ENCODE results near the gene STXBP5. TPM values are rescaled to one million over a fixed set of nuclear protein-coding genes. Genes with fewer than 3 reads are reported as not detected.

Gene STXBP5
- total RNA-seq, 1 experiment from 2014 or later: 30.5 TPM

DNA sequence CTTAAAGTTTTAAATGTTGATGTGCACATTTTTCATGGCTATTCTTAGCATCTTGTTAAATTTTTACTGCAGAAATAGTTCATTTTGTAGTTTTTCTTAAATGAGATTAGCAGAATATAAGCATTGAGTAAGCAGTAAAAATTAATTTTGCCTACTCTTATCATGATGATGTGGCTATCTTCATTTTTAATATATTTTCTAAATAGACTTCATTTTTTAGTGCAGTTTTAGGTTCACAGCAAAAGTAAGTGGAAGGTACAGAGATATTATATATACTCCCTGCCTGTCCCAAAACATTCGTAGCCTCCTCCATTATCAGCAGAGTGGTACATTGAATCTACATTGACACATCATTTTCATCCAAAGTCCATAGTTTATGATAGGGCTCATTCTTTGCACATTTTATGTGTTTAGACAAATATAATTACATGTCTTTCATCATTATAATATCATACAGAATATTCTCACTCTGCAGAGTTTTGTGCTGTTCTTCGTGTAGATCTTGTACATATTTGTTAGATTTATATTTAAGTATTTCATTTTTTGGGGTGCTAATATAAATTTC lies 13.7 kb downstream of the STXBP5 start:
- H3K27me3 ChIP-seq (ENCODE audit: low read length): no peaks in the 10 kb centered on the region
- no peak overlapping the region for H3K4me2 ChIP-seq (ENCODE audit: low read depth, low read length, poor library complexity, severe bottlenecking)
- H3K4me1 ChIP-seq (ENCODE audit: low read length): no peaks in the 10 kb centered on the region
- H3K36me3 ChIP-seq (ENCODE audit: insufficient read depth, low read length): peaks cover 32% of the 10 kb centered on the region; the same call in 1 of the 2 replicates
- no peak for DNase-seq
- H2AFZ ChIP-seq (ENCODE audit: low read length): no peak overlapping the region
- H3K27ac ChIP-seq (ENCODE audit: low read length): no peak overlapping the region
- H3K9me2 ChIP-seq (replicated peaks; ENCODE audit: insufficient read depth, low read length): no peaks in the 10 kb centered on the region; the same call in 1 of the 2 replicates
- H4K20me1 ChIP-seq (ENCODE audit: insufficient read depth, low read depth, low read length): no peaks in the 10 kb centered on the region
- H3K4me3 ChIP-seq (ENCODE audit: low read length): no peak overlapping the region
- no peaks in the 10 kb centered on the region for H3K9me3 ChIP-seq (ENCODE audit: low read length)
- no peak overlapping the region for H3K9ac ChIP-seq (ENCODE audit: low read length)
- peaks cover 95% of the 10 kb centered on the region for H3K79me2 ChIP-seq (ENCODE audit: low read length)

DNA sequence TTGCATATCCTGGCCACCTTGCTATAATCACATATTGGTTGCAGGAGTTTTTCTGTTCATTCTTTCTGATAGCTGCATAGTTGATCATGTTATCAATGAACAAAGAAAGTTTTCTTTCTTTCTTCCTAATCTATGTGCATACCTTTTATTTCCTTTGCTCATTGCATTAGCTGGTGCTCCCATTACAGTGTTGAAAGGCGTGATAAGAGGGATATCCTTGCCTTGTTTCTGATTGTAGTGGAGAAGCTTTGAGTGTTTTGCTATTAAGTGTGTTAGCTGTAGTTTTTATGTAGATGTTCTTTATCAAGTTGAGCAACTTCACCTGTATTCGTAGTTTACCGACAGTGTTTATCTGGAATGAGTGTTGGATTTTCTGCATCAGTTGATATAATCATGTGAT lies 14.6 kb downstream of the STXBP5 start:
- no peak for DNase-seq
- Histone ChIP-seq H3K4me3 (ENCODE audit: low read length) (no peak overlapping the region), H3K9me2 (replicated peaks; ENCODE audit: insufficient read depth, low read length) (no peaks in the 10 kb centered on the region; the same call in 1 of the 2 replicates), H3K4me2 (ENCODE audit: low read depth, low read length, poor library complexity, severe bottlenecking) (no peak overlapping the region), H3K9me3 (ENCODE audit: low read length) (no peaks in the 10 kb centered on the region), H3K4me1 (ENCODE audit: low read length) (no peaks in the 10 kb centered on the region), H3K27me3 (ENCODE audit: low read length) (no peaks in the 10 kb centered on the region), H3K27ac (ENCODE audit: low read length) (no peak overlapping the region), H3K36me3 (ENCODE audit: insufficient read depth, low read length) (peaks cover 37% of the 10 kb centered on the region; the same call in 1 of the 2 replicates), H2AFZ (ENCODE audit: low read length) (no peak overlapping the region), H3K79me2 (ENCODE audit: low read length) (peaks cover 96% of the 10 kb centered on the region), H4K20me1 (ENCODE audit: insufficient read depth, low read depth, low read length) (no peaks in the 10 kb centered on the region), H3K9ac (ENCODE audit: low read length) (no peak overlapping the region)

- H3K79me2 ChIP-seq (ENCODE audit: low read length): peaks cover 93% of the 10 kb centered on the region
- no peaks in the 10 kb centered on the region; the same call in 1 of the 2 replicates for H3K9me2 ChIP-seq (replicated peaks; ENCODE audit: insufficient read depth, low read length)
- DNase-seq: no peak
- no peak overlapping the region for H3K4me3 ChIP-seq (ENCODE audit: low read length)
- H3K4me1 ChIP-seq (ENCODE audit: low read length): no peaks in the 10 kb centered on the region
- H3K27ac ChIP-seq (ENCODE audit: low read length): no peak overlapping the region
- no peak overlapping the region for H3K9ac ChIP-seq (ENCODE audit: low read length)
- H3K27me3 ChIP-seq (ENCODE audit: low read length): no peaks in the 10 kb centered on the region
- no peak overlapping the region for H2AFZ ChIP-seq (ENCODE audit: low read length)
- no peaks in the 10 kb centered on the region for H4K20me1 ChIP-seq (ENCODE audit: insufficient read depth, low read depth, low read length)
- H3K4me2 ChIP-seq (ENCODE audit: low read depth, low read length, poor library complexity, severe bottlenecking): no peak overlapping the region
- peaks cover 38% of the 10 kb centered on the region; the same call in 1 of the 2 replicates for H3K36me3 ChIP-seq (ENCODE audit: insufficient read depth, low read length)
- no peaks in the 10 kb centered on the region for H3K9me3 ChIP-seq (ENCODE audit: low read length)
Measured at GRCh38 chr6:147219463-147219862, 15.2 kb downstream of the STXBP5 start.

GRCh38 chr6:147220345-147220744 lies 16.1 kb downstream of the STXBP5 start:
- no peak for DNase-seq
- H3K4me3 ChIP-seq (ENCODE audit: low read length): no peak overlapping the region
- H3K79me2 ChIP-seq (ENCODE audit: low read length): peaks cover 89% of the 10 kb centered on the region
- H3K9me3 ChIP-seq (ENCODE audit: low read length): no peaks in the 10 kb centered on the region
- peaks cover 35% of the 10 kb centered on the region; the same call in 1 of the 2 replicates for H3K36me3 ChIP-seq (ENCODE audit: insufficient read depth, low read length)
- H4K20me1 ChIP-seq (ENCODE audit: insufficient read depth, low read depth, low read length): no peaks in the 10 kb centered on the region
- H3K27me3 ChIP-seq (ENCODE audit: low read length): no peaks in the 10 kb centered on the region
- H3K4me2 ChIP-seq (ENCODE audit: low read depth, low read length, poor library complexity, severe bottlenecking): no peak overlapping the region
- H3K9me2 ChIP-seq (replicated peaks; ENCODE audit: insufficient read depth, low read length): no peaks in the 10 kb centered on the region
- no peaks in the 10 kb centered on the region for H3K4me1 ChIP-seq (ENCODE audit: low read length)
- H3K27ac ChIP-seq (ENCODE audit: low read length): no peak overlapping the region
- H3K9ac ChIP-seq (ENCODE audit: low read length): no peak overlapping the region
- no peak overlapping the region for H2AFZ ChIP-seq (ENCODE audit: low read length)

DNA sequence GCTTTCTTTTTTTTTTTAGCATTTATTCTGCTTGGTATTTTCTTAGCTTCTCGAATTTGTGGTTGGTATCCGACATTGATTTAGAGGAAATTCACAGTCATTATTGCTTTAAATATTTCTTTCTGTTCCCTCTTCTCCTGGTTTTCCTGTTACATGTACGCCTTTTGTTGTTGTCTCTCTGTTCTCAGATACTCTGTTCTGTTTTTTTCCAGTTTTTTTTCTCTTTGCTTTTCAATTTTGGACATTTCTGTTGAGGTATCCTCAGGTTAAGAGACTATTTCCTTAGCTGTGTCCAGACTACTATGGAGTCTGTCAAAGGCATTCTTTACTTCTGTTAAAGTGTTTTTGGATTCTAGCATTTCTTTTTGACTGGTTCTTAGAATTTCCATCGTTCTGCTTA lies 17.5 kb downstream of the STXBP5 start:
- H3K9ac ChIP-seq (ENCODE audit: low read length): no peak overlapping the region
- H4K20me1 ChIP-seq (ENCODE audit: insufficient read depth, low read depth, low read length): no peaks in the 10 kb centered on the region
- no peaks in the 10 kb centered on the region; the same call in 1 of the 2 replicates for H3K4me1 ChIP-seq (ENCODE audit: low read length)
- H3K4me3 ChIP-seq (ENCODE audit: low read length): no peak overlapping the region
- no peak overlapping the region for H2AFZ ChIP-seq (ENCODE audit: low read length)
- H3K36me3 ChIP-seq (ENCODE audit: insufficient read depth, low read length): peaks cover 44% of the 10 kb centered on the region; the same call in 1 of the 2 replicates
- no peaks in the 10 kb centered on the region for H3K9me3 ChIP-seq (ENCODE audit: low read length)
- no peaks in the 10 kb centered on the region for H3K27me3 ChIP-seq (ENCODE audit: low read length)
- no peak overlapping the region for H3K27ac ChIP-seq (ENCODE audit: low read length)
- H3K4me2 ChIP-seq (ENCODE audit: low read depth, low read length, poor library complexity, severe bottlenecking): no peak overlapping the region
- no peaks in the 10 kb centered on the region for H3K9me2 ChIP-seq (replicated peaks; ENCODE audit: insufficient read depth, low read length)
- H3K79me2 ChIP-seq (ENCODE audit: low read length): peaks cover 93% of the 10 kb centered on the region
- no peak for DNase-seq

GRCh38 chr6:147222160-147222838 lies 18.1 kb downstream of the STXBP5 start:
- no peak overlapping the region for H3K9ac ChIP-seq (ENCODE audit: low read length)
- no peak overlapping the region for H2AFZ ChIP-seq (ENCODE audit: low read length)
- peaks cover 2% of the 10 kb centered on the region; the same call in 1 of the 2 replicates for H3K4me1 ChIP-seq (ENCODE audit: low read length)
- H3K36me3 ChIP-seq (ENCODE audit: insufficient read depth, low read length): peaks cover 44% of the 10 kb centered on the region; the same call in 1 of the 2 replicates
- H4K20me1 ChIP-seq (ENCODE audit: insufficient read depth, low read depth, low read length): no peaks in the 10 kb centered on the region
- H3K4me3 ChIP-seq (ENCODE audit: low read length): no peak overlapping the region
- DNase-seq: no peak
- no peak overlapping the region for H3K4me2 ChIP-seq (ENCODE audit: low read depth, low read length, poor library complexity, severe bottlenecking)
- H3K79me2 ChIP-seq (ENCODE audit: low read length): peaks cover 93% of the 10 kb centered on the region
- H3K27me3 ChIP-seq (ENCODE audit: low read length): no peaks in the 10 kb centered on the region
- no peak overlapping the region for H3K27ac ChIP-seq (ENCODE audit: low read length)
- H3K9me2 ChIP-seq (replicated peaks; ENCODE audit: insufficient read depth, low read length): no peaks in the 10 kb centered on the region
- no peaks in the 10 kb centered on the region for H3K9me3 ChIP-seq (ENCODE audit: low read length)

DNA sequence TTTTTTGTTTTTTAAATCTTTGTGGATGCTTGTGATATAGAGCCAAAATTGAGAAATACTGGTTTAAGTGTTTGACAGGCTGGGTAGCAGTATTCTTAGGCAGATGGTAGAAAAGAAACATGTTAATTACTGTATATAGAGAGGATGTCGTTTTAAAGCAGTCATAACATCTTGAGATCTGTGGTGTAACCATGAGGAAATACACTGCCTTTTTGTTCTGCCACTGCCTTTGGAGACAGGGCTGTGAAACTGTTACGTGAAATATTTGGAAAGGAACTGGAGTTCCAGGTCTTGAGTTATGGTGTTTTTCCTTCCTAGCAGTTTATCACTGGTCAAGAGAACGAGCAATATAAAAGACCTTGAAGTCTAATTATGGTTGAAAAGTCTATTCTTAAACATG lies 19.5 kb downstream of the STXBP5 start:
- H3K27ac ChIP-seq (ENCODE audit: low read length): no peak overlapping the region
- H3K79me2 ChIP-seq (ENCODE audit: low read length): peaks cover 93% of the 10 kb centered on the region
- H3K4me2 ChIP-seq (ENCODE audit: low read depth, low read length, poor library complexity, severe bottlenecking): no peak overlapping the region
- peaks cover 12% of the 10 kb centered on the region for H3K4me1 ChIP-seq (ENCODE audit: low read length)
- no peaks in the 10 kb centered on the region for H3K9me3 ChIP-seq (ENCODE audit: low read length)
- no peak overlapping the region for H3K4me3 ChIP-seq (ENCODE audit: low read length)
- no peaks in the 10 kb centered on the region for H4K20me1 ChIP-seq (ENCODE audit: insufficient read depth, low read depth, low read length)
- peaks cover 44% of the 10 kb centered on the region; the same call in 1 of the 2 replicates for H3K36me3 ChIP-seq (ENCODE audit: insufficient read depth, low read length)
- no peak overlapping the region for H2AFZ ChIP-seq (ENCODE audit: low read length)
- H3K9me2 ChIP-seq (replicated peaks; ENCODE audit: insufficient read depth, low read length): no peaks in the 10 kb centered on the region
- DNase-seq: no peak
- no peak overlapping the region for H3K9ac ChIP-seq (ENCODE audit: low read length)
- H3K27me3 ChIP-seq (ENCODE audit: low read length): no peaks in the 10 kb centered on the region

GRCh38 chr6:147226163-147226724 lies 22.0 kb downstream of the STXBP5 start:
- H3K4me1 ChIP-seq (ENCODE audit: low read length): peaks cover 12% of the 10 kb centered on the region
- no peaks in the 10 kb centered on the region for H3K9me3 ChIP-seq (ENCODE audit: low read length)
- H4K20me1 ChIP-seq (ENCODE audit: insufficient read depth, low read depth, low read length): no peaks in the 10 kb centered on the region
- H3K27ac ChIP-seq (ENCODE audit: low read length): no peak overlapping the region
- peaks cover 38% of the 10 kb centered on the region; the same call in 1 of the 2 replicates for H3K36me3 ChIP-seq (ENCODE audit: insufficient read depth, low read length)
- H3K4me2 ChIP-seq (ENCODE audit: low read depth, low read length, poor library complexity, severe bottlenecking): no peak overlapping the region
- no peak overlapping the region for H3K9ac ChIP-seq (ENCODE audit: low read length)
- no peak for DNase-seq
- H2AFZ ChIP-seq (ENCODE audit: low read length): no peak overlapping the region
- no peak overlapping the region for H3K4me3 ChIP-seq (ENCODE audit: low read length)
- H3K79me2 ChIP-seq (ENCODE audit: low read length): peaks cover 93% of the 10 kb centered on the region
- H3K27me3 ChIP-seq (ENCODE audit: low read length): no peaks in the 10 kb centered on the region
- no peaks in the 10 kb centered on the region for H3K9me2 ChIP-seq (replicated peaks; ENCODE audit: insufficient read depth, low read length)

Data from Karpas-422 (cell line).